SIG-M5 (cell line): ENCODE measurements around the gene CD86.
"Not testable (repeated sequence)": the region's sequence is repeated elsewhere in the genome, so short reads cannot be mapped to it uniquely, and the experiment has no call there.

Experiments used
- DNase-seq: peaks from one replicate; lab custom pipeline; 2025; lab: John Stamatoyannopoulos, UW

CD86 gene

DNA sequence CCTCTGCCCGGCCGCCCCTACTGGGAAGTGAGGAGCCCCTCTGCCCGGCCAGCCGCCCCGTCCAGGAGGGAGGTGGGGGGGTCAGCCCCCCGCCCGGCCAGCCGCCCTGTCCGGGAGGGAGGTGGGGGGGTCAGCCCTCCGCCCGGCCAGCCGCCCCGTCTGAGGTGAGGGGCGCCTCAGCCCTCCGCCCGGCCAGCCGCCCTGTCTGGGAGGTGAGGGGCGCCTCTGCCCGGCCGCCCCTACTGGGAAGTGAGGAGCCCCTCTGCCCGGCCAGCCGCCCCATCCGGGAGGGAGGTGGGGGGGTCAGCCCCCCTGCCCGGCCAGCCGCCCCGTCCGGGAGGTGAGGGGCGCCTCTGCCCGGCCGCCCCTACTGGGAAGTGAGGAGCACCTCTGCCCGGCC is 109.8 kb downstream of the CD86 start:
- DNase-seq: not testable (repeated sequence)

DNA sequence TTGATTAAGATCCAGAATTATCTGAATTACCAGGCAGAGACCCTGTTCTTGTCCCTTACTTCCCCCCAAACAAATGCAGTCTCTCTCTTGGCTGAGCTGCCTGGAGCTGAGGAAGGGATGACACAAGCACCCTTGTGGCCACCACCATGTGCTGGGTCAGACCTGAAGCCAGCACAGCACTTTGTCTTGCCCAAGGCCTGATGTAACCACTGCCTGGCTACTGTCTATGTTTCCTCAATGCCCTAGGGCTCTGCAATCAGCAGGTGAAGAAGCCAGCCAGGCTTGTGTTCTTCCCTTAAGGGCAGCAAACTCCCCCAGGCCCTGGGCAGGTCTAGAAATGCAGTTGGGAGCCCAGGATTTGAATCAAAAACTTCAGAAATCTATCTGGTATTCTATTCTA is 112.5 kb downstream of the CD86 start:
- no peak for DNase-seq

DNA sequence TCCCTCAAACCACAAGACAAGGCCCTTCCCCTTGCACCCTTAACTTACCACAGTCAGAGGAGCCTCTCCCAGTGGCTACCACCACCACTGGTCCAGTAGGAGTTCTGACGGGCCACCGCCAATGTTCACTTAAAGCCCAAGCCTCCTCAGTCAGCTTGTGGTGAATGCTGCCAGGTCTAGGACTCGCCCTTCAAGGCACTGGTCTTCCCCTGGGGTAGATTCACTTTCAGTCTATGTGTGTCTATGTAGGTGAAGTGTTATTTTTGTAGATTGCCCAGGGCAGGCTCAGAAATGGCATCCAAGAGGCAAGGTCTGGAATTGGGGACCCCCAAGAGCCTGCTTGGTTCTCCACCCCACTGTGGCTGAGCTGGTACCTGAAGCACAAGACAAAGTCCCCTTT is 112.9 kb downstream of the CD86 start:
- no peak for DNase-seq

DNA sequence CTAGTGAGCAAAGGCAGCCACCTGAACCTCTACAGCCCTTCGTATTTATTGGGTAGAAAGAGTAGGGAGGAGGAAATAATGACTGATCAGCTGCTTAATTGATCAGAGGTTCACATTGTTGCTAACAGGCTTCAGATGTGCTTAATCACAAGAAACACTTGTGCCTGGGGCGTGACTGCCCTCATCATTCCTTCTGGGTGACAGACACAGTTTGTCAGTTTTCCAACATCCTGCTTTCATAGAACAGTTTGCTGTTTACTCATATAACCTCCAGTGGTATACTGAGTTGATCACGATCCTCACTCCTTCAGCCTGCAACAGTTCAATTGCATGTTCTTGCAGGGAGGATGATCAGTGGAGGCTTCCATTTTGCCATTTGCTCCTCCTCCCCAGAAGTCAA is 114.7 kb downstream of the CD86 start:
- no peak for DNase-seq
